ENCODE data around the gene FAM209B.
"Not testable (repeated sequence)": the region's sequence is repeated elsewhere in the genome, so short reads cannot be mapped to it uniquely, and the experiment has no call there.

The FAM209B gene

GRCh38 chr20:56532946-56533345 lies at the start of gene FAM209B:
Gene FAM209B, plus strand, starts transcription at chr20:56533246. Its CDS starts 96 bp downstream, at chr20:56533342.
- DNase-seq = not testable (repeated sequence)

- DNase-seq = no peak
These were observed 49.1 kb upstream of the FAM209B start for GRCh38 chr20:56483970-56484369.

GRCh38 chr20:56487216-56487615 lies 45.8 kb upstream of the FAM209B start:
- no peak for DNase-seq

- no peak for DNase-seq
These were observed 44.5 kb upstream of the FAM209B start for GRCh38 chr20:56488566-56488965.

- no peak for DNase-seq
These were observed 31.9 kb upstream of the FAM209B start for GRCh38 chr20:56501116-56501515.

- DNase-seq = no peak
These were observed 29.1 kb upstream of the FAM209B start for GRCh38 chr20:56503916-56504315.

GRCh38 chr20:56504373-56505005 lies 28.6 kb upstream of the FAM209B start:
- no peak for DNase-seq

- no peak for DNase-seq
These were observed 26.9 kb upstream of the FAM209B start for GRCh38 chr20:56506103-56506502.

- DNase-seq = no peak
These were observed 21.1 kb upstream of the FAM209B start for GRCh38 chr20:56511926-56512325.

- DNase-seq = no peak
These were observed 19.6 kb upstream of the FAM209B start for GRCh38 chr20:56513161-56514150.

- no peak for DNase-seq
These were observed 16.4 kb upstream of the FAM209B start for GRCh38 chr20:56516631-56517030.

GRCh38 chr20:56517211-56517610 lies 15.8 kb upstream of the FAM209B start:
- no peak for DNase-seq

GRCh38 chr20:56517641-56518040 lies 15.4 kb upstream of the FAM209B start:
- no peak for DNase-seq

GRCh38 chr20:56518126-56518525 lies 14.9 kb upstream of the FAM209B start:
- no peak for DNase-seq

- no peak for DNase-seq
These were observed 14.2 kb upstream of the FAM209B start for GRCh38 chr20:56518721-56519398.

- DNase-seq = no peak
These were observed 13.5 kb upstream of the FAM209B start for GRCh38 chr20:56519551-56519950.

- DNase-seq = no peak
These were observed 12.9 kb upstream of the FAM209B start for GRCh38 chr20:56520180-56520579.

- DNase-seq = not testable (repeated sequence)
These were observed 12.2 kb upstream of the FAM209B start for GRCh38 chr20:56520746-56521354.

- DNase-seq = no peak
These were observed 10.7 kb upstream of the FAM209B start for GRCh38 chr20:56522311-56522710.

GRCh38 chr20:56524444-56524843 lies 8.6 kb upstream of the FAM209B start, which contains the start of gene FAM209A:
Gene FAM209A, plus strand, starts transcription at chr20:56524744. Its CDS starts 65 bp downstream, at chr20:56524809.
- not testable (repeated sequence) for DNase-seq

- DNase-seq = no peak
These were observed 5.5 kb upstream of the FAM209B start for GRCh38 chr20:56527521-56527920.

GRCh38 chr20:56537997-56538396 lies 5.0 kb downstream of the FAM209B start:
- no peak for DNase-seq

- DNase-seq = no peak
These were observed 7.4 kb downstream of the FAM209B start for GRCh38 chr20:56540415-56540814.
